Activated CD4-positive, alpha-beta T cell treated with anti-CD3 and anti-CD28 coated beads, Interleukin-2, amount 10 ng/mL, durations not matched to agents 24 days and 14 days (primary cell): ENCODE measurements around the gene CFAP61. TPM values are rescaled to one million over a fixed set of nuclear protein-coding genes. Genes with fewer than 3 reads are reported as not detected.
"Not testable (repeated sequence)": the region's sequence is repeated elsewhere in the genome, so short reads cannot be mapped to it uniquely, and the experiment has no call there.

ENCODE experiments used
- DNase-seq: peaks from one replicate; pipeline ENCODE4 v3.0.0; 2022
- H3K27ac Mint-ChIP-seq: one replicate; pipeline ENCODE4 v1.8.0; 2022; ENCODE audit warnings: mild to moderate bottlenecking, mixed read lengths
- H3K27me3 Mint-ChIP-seq: one replicate; pipeline ENCODE4 v1.8.0; 2022; ENCODE audit warnings: mixed read lengths
- H3K36me3 Mint-ChIP-seq: one replicate; pipeline ENCODE4 v1.8.0; 2022; ENCODE audit warnings: low read depth, mild to moderate bottlenecking, mixed read lengths
- H3K4me1 Mint-ChIP-seq: one replicate; pipeline ENCODE4 v1.8.0; 2021; ENCODE audit warnings: mixed read lengths
- H3K4me3 Mint-ChIP-seq: one replicate; pipeline ENCODE4 v1.8.0; 2022; ENCODE audit warnings: mild to moderate bottlenecking, moderate library complexity, mixed read lengths
- H3K9me3 Mint-ChIP-seq: one replicate; pipeline ENCODE4 v1.8.0; 2021; ENCODE audit warnings: mixed read lengths
- intact Hi-C: fragments of 100-400 bp; cut with micrococcal nuclease; formaldehyde crosslinking; loops from one replicate; pipeline ENCODE4 v1.15.1; 2023
- total RNA-seq: library from RNA; stranded (reverse); gene quantifications from 2 replicates; pipeline ENCODE4 v1.2.3, GENCODE V29; 2022

The CFAP61 gene
- total RNA-seq, 1 donor from 2014 or later: not detected

- DNase-seq: no peak
- Mint-ChIP-seq H3K4me3 (no peak overlapping the region), H3K4me1 (peaks cover 2% of the 10 kb centered on the region), H3K27me3 (peaks cover 1% of the 10 kb centered on the region), H3K27ac (no peak overlapping the region), H3K9me3 (no peaks in the 10 kb centered on the region), H3K36me3 (no peaks in the 10 kb centered on the region)
- intact Hi-C loops: no loop called here
Measured at GRCh38 chr20:20241976-20242375, 189.6 kb downstream of the CFAP61 start.

- H3K4me1 Mint-ChIP-seq, H3K9me3 Mint-ChIP-seq, H3K36me3 Mint-ChIP-seq, H3K27ac Mint-ChIP-seq, DNase-seq, intact Hi-C loops, H3K27me3 Mint-ChIP-seq, H3K4me3 Mint-ChIP-seq: not testable (repeated sequence)
Measured at GRCh38 chr20:20244384-20244783, 192.1 kb downstream of the CFAP61 start.

GRCh38 chr20:20246996-20247633 is 194.8 kb downstream of the CFAP61 start:
- no peaks in the 10 kb centered on the region for H3K36me3 Mint-ChIP-seq
- no peak for DNase-seq
- no peak overlapping the region for H3K4me3 Mint-ChIP-seq
- no peaks in the 10 kb centered on the region for H3K4me1 Mint-ChIP-seq
- intact Hi-C loops: no loop called here
- no peaks in the 10 kb centered on the region for H3K27me3 Mint-ChIP-seq
- H3K9me3 Mint-ChIP-seq: peaks cover 4% of the 10 kb centered on the region
- no peak overlapping the region for H3K27ac Mint-ChIP-seq

GRCh38 chr20:20248620-20249200 is 196.4 kb downstream of the CFAP61 start:
- H3K27me3 Mint-ChIP-seq: no peaks in the 10 kb centered on the region
- no peak for DNase-seq
- H3K4me3 Mint-ChIP-seq: no peak overlapping the region
- H3K9me3 Mint-ChIP-seq: peaks cover 4% of the 10 kb centered on the region
- no peak overlapping the region for H3K27ac Mint-ChIP-seq
- no peaks in the 10 kb centered on the region for H3K4me1 Mint-ChIP-seq
- intact Hi-C loops: no loop called here
- no peaks in the 10 kb centered on the region for H3K36me3 Mint-ChIP-seq

GRCh38 chr20:20251317-20251716 is 199.0 kb downstream of the CFAP61 start:
- no peak overlapping the region for H3K27ac Mint-ChIP-seq
- peaks cover 4% of the 10 kb centered on the region for H3K9me3 Mint-ChIP-seq
- intact Hi-C loops: no loop called here
- no peaks in the 10 kb centered on the region for H3K27me3 Mint-ChIP-seq
- H3K4me3 Mint-ChIP-seq: no peak overlapping the region
- no peaks in the 10 kb centered on the region for H3K4me1 Mint-ChIP-seq
- no peaks in the 10 kb centered on the region for H3K36me3 Mint-ChIP-seq
- DNase-seq: no peak

GRCh38 chr20:20251836-20252235 is 199.5 kb downstream of the CFAP61 start:
- Mint-ChIP-seq H3K4me3 (no peak overlapping the region), H3K36me3 (no peaks in the 10 kb centered on the region), H3K9me3 (peaks cover 4% of the 10 kb centered on the region), H3K27ac (no peak overlapping the region), H3K4me1 (no peaks in the 10 kb centered on the region), H3K27me3 (no peaks in the 10 kb centered on the region)
- intact Hi-C loops: no loop called here
- DNase-seq: no peak

- Mint-ChIP-seq H3K36me3 (no peaks in the 10 kb centered on the region), H3K27me3 (no peaks in the 10 kb centered on the region), H3K4me3 (no peak overlapping the region), H3K9me3 (no peaks in the 10 kb centered on the region), H3K4me1 (no peaks in the 10 kb centered on the region), H3K27ac (no peak overlapping the region)
- no peak for DNase-seq
- intact Hi-C loops: no loop called here
Measured at GRCh38 chr20:20253039-20253743, 200.9 kb downstream of the CFAP61 start.

- Mint-ChIP-seq H3K9me3 (no peaks in the 10 kb centered on the region), H3K4me3 (no peak overlapping the region), H3K27ac (no peak overlapping the region), H3K4me1 (no peaks in the 10 kb centered on the region), H3K36me3 (no peaks in the 10 kb centered on the region), H3K27me3 (no peaks in the 10 kb centered on the region)
- intact Hi-C loops: no loop called here
- no peak for DNase-seq
Measured at GRCh38 chr20:20253744-20254330, 201.5 kb downstream of the CFAP61 start.

- Mint-ChIP-seq H3K4me3 (no peak overlapping the region), H3K9me3 (no peaks in the 10 kb centered on the region), H3K27ac (no peak overlapping the region), H3K27me3 (no peaks in the 10 kb centered on the region), H3K4me1 (no peaks in the 10 kb centered on the region), H3K36me3 (no peaks in the 10 kb centered on the region)
- intact Hi-C loops: no loop called here
- DNase-seq: no peak
Measured at GRCh38 chr20:20255099-20255498, 202.8 kb downstream of the CFAP61 start.

- Mint-ChIP-seq H3K4me1 (no peaks in the 10 kb centered on the region), H3K9me3 (no peaks in the 10 kb centered on the region), H3K27me3 (peaks cover 2% of the 10 kb centered on the region), H3K4me3 (no peak overlapping the region), H3K27ac (no peak overlapping the region), H3K36me3 (no peaks in the 10 kb centered on the region)
- intact Hi-C loops: no loop called here
- no peak for DNase-seq
Measured at GRCh38 chr20:20259533-20259932, 207.2 kb downstream of the CFAP61 start.

- intact Hi-C loops: no loop called here
- no peak for DNase-seq
- H3K4me1 Mint-ChIP-seq: no peaks in the 10 kb centered on the region
- H3K9me3 Mint-ChIP-seq: no peaks in the 10 kb centered on the region
- no peak overlapping the region for H3K4me3 Mint-ChIP-seq
- no peaks in the 10 kb centered on the region for H3K36me3 Mint-ChIP-seq
- peaks cover 2% of the 10 kb centered on the region for H3K27me3 Mint-ChIP-seq
- no peak overlapping the region for H3K27ac Mint-ChIP-seq
Measured at GRCh38 chr20:20261159-20261558, 208.8 kb downstream of the CFAP61 start.

- no peak overlapping the region for H3K27ac Mint-ChIP-seq
- H3K9me3 Mint-ChIP-seq: no peaks in the 10 kb centered on the region
- no peak for DNase-seq
- no peaks in the 10 kb centered on the region for H3K36me3 Mint-ChIP-seq
- H3K4me3 Mint-ChIP-seq: no peak overlapping the region
- intact Hi-C loops: no loop called here
- peaks cover 2% of the 10 kb centered on the region for H3K27me3 Mint-ChIP-seq
- no peaks in the 10 kb centered on the region for H3K4me1 Mint-ChIP-seq
Measured at GRCh38 chr20:20265210-20265609, 212.9 kb downstream of the CFAP61 start.

GRCh38 chr20:20266552-20266951 is 214.2 kb downstream of the CFAP61 start:
- Mint-ChIP-seq H3K9me3 (no peaks in the 10 kb centered on the region), H3K27ac (no peak overlapping the region), H3K27me3 (peaks cover 3% of the 10 kb centered on the region), H3K4me1 (no peaks in the 10 kb centered on the region), H3K36me3 (no peaks in the 10 kb centered on the region), H3K4me3 (no peak overlapping the region)
- intact Hi-C loops: no loop called here
- DNase-seq: no peak

GRCh38 chr20:20267685-20268370 is 215.5 kb downstream of the CFAP61 start:
- H3K9me3 Mint-ChIP-seq: no peaks in the 10 kb centered on the region
- no peak overlapping the region for H3K27ac Mint-ChIP-seq
- H3K36me3 Mint-ChIP-seq: no peaks in the 10 kb centered on the region
- intact Hi-C loops: no loop called here
- no peak for DNase-seq
- H3K27me3 Mint-ChIP-seq: peaks cover 1% of the 10 kb centered on the region
- no peak overlapping the region for H3K4me3 Mint-ChIP-seq
- H3K4me1 Mint-ChIP-seq: no peaks in the 10 kb centered on the region
